CD4-positive, alpha-beta T cell treated with Interleukin-6 for 4 hours (primary cell): ENCODE measurements around the gene PPP1R13B.

Source experiments
- DNase-seq: peaks from one replicate; pipeline ENCODE4 v3.0.0-alpha.2; 2020; ENCODE audit warnings: mixed read lengths

Gene PPP1R13B

DNA sequence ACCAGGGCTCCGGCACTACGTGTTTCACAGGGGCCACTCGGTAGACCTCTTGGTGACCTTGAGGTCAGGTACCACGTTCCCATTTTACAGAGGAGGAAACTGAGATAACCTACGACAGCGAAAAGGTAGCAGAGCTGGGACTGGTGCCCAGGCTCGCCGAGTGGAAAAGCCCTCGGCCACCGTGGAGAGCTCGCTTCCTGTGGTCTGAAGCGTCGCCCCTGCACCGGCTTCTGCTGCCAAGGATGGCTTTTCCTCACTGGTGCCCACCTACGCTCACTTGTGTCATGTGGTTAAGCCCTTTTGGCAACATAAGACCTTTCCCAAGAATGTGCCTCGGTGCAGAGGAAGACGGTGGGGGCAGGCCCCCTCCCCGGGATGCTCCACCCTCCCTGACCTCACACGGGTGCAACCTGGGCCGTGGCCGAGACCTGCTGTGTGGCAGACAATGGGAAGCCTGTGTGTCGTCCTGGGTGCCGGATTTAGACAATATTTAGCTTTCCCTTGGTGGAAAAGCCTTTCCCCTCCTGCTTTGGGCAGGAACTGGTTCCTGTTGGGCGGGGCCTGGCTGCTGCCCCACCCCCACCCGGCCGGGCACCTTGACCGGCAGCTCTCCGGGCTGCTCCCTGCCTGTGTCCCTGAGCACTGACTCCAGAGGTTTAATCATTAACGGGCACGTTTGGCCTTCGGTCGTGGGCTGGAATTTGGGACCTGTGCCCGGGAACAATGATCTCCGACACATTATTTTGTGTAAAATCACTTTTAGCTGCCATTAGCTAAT lies 32.4 kb upstream of the PPP1R13B start:
- peak; percentile 27 for DNase-seq

DNA sequence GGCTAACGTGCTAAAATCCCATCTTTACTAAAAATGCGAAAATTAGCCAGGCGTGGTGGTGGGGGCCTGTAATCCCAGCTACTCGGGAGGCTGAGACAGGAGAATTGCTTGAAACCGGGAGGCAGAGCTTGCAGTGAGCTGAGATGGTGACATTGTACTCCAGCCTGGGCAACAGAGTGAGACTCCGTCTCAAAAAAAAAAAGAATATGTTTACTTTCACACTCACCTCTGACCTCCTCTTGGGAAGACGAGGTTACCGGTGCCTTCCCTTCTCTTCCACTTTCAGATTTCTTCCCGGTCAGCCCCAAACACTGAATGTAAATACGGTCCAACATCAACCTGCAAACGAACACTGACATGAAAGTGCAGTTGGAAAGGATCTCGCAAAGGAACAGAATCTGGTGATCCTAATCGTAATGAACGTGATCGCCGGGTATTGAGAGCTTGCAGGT lies 31.8 kb upstream of the PPP1R13B start:
- no peak for DNase-seq

DNA sequence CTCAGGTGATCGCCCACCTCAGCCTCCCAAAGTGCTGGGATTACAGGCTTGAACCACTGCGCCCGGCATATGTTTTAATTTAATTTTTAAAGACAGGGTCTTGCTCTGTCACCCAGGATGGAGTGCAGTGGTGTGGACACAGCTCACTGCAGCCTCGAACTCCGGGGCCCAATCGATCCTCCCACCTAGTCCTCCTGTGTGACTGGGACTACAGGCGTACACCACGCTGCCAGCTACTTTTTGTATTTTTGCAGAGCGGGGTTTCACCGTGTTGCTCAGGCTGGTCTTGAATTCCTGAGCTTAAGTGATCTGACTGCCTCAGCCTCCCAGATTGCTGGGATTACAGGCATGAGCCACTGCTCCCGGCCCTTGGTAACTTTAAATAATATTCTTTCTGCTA lies 30.8 kb upstream of the PPP1R13B start:
- DNase-seq = no peak

DNA sequence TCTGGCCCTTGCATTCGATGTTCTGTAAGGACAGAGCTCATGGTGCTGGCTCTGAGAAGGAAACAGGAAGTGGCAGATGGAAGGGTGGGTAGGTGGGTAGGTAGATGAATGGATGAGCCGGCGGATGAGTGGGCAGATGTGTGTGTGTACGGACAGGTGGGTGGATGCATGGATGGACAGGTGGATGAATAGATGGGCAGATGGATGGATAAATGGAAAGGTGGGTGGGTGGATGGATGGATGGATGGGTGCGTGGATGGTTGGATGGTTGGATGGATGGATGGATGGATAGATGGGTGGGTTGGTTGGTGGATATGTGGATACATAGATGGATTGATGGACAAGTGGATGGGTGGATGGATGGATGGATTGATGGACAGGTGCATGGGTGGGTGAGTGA lies 27.6 kb upstream of the PPP1R13B start:
- no peak for DNase-seq

DNA sequence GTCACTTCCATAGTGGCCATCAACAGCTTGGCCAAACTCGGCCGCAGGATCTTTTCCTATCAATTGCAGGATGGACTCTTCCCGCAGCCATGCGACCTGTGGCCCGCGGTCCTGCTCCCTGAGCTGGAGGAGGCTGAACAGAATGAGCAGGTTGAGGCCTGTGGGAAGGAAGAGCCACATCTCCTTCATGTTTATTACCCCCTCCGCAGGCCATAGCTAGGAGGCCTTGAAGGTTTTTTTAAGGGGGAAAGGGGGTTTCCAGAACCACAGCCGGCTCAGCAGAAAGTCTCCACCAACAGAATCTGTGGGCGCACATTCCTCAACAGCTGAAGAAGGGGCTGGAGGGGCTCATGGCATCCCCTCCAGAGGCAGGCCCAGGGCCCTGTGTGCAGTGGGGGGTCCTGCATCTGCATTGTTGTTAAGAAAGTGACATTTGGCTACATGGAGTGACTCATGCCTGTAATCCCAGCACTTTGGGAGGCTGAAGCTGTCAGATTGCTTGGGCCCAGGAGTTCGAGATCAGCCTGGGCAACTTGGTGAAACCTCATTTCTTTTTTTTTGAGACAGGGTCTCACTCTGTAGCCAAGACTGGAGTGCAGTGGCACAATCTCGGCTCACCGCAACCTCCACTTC lies 25.2 kb upstream of the PPP1R13B start:
- DNase-seq = peak; percentile 8

DNA sequence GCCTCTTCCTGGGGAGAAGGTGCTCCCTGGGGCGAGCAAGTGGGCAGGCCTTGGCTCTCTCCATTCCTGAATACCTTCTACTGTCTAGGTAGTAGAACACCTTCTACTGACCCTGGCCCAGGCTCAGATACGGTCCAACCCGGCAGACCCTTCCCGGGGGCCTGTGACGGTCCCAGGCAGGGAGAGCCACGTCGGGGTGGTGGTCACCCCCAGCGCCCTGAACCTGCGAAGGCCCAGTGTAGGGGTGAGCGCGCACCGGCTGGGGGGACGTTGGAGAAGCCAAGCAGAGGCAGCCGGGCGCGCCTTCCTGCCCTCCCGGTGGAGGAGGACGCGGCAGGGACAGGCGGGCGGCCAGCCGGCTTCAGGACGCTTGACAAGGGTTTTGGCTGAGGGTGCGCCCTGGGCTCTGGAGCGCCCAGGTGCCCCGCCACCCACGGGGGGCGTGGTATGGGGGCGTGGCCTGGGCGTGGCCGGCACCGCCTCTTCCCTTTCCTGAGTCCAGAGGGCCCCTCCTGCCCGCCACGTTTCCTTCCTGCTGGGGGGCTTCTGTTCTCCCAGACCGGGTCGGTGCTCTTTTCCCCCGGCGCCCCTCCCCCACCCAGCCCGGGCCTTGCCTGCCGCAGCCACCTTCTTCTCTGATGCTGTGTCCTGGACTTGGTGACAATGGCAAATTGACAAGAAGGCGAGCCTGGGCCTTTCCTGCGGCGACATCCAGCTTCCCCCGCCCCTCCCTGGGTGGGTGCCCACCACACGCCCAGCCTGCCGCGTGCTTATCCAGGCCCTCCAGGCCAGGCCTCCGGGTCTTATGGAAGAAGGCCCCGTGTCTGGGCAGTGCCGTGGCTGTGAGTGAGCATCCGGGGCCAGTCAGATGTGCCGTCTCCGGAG lies 24.5 kb upstream of the PPP1R13B start:
- DNase-seq = peak; percentile 83

DNA sequence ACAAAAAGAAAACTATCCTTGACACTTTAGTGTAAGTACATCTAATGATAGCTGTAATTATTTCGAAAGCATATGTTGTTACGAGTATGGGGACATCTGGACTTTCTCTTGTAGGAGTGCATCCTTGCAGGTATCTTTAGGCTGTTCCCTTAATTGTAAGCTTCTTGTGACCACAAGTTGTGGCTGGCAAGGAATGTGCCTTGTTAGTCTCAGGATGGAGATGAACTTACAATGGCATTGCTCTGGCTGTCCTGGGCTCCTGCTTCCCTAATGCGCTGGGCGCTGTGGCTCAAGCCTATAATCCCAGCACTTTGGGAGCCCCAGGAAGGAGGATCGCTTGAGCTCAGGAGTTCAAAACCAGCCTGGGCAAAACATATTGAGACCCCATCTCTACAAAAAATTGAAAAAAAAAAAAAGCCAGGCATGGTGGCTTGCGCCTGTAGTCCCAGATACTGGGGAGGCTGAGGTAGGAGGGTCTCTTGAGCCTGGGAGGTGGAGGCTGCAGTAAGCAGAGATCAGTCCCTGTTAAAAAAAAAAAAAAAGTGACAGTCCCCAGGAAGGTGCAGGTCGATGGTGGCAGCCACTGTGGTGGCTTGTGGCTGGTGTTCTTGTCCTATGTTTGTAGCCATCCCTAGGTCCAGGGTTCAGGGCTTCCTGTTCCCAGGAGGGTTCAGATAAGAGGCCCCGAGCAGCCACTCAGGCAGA lies 23.7 kb upstream of the PPP1R13B start:
- DNase-seq = no peak

DNA sequence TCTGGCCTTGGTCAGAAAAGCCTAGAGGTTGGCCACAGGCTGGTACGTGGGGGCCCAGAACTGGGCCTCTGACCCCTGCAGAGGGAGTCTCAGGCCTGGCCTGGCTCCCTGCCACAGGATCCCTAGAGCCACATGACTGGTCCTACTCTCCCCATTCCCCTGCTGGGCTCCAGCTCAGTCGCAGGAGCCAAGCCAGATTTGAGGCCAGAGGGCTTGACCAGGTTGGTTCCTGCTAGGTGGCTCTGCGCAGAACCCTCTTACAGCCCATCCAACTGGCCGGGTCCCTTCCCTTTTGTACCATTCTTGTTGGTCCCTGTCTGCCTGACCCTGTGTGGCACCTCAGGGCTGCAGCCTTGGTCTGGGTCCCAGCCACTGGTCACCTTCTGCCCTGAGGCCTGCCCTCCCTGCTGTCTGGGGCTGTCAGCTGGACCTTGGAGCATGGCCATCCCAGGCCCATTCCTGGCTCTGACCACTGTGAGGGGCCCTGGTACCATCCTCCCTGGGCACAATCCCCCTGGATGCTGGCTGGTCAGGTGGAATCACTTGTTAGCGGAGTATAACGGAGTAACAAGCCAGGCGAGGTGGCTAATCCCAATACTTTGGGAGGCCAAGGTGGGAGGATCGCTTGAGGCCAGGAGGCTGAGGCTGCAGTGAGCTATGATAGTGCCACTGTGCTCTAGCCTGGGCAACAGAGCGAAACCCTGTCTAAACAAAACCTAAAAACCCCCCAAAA lies 22.9 kb upstream of the PPP1R13B start:
- no peak for DNase-seq

DNA sequence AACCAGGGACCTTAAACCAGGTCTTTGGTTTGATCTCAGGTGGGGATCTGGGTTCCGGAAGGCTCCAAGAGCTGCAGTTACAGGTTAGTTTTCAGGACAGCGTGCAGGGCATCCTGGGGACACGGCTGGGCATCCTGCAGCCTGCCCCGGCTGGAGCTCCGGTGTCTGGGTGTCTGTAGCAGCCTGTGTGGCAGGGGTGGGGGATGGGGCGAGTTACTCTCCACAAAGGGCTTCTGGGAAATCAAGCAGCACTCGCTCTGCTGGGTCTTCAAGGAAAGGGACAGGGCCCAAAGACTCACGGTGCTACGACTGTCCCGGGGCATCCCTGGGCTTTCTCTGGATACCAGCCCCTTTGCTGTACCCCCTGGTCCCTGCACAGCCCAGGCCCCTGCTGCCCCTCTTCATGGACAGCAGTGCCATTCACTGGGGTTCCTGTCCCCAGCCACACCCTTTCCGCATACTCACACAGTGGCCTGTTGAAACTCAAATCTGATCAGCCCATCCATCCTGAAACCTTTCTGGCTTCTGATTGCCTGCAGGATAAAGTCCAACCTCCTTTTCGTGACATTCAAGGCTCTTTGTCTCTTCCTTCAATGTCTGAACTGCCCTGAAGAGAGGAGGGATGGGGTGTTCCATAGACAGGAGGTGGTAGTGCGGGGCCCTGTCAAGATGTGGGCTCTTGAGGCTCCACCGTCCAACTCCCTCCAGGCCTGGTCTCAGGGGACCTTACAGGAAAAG lies 22.2 kb upstream of the PPP1R13B start:
- no peak for DNase-seq

DNA sequence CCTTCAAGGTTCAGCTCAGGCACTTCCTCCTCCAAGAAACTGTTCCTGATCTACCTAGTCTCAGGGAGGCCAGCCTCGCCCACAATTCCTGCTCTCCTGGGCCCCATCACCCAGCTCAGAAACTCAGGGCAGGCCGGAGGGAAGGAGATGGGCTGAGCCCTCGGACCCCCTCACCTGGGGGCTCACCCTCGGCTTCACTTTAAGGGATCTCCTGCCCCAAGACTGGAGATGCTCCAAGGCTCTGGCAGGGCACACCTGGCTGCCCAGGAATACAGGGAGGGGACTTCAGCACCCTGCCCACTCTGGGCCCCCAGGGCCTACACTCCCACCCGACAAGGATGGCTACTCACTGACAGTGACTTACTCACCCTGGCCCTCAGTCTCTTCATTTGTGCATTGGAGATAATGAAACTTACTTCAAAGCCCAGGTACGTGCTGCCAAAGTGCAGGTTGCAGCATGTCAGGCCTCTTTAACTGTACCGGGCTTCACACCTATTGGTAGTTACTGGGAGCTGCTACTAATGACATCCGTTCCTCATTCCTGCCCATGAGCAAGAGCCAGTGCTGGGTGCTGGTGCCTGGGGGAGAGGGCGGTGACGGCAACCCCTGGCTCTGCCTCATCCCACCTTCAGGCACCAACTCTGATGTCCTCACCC lies 21.0 kb upstream of the PPP1R13B start:
- no peak for DNase-seq

DNA sequence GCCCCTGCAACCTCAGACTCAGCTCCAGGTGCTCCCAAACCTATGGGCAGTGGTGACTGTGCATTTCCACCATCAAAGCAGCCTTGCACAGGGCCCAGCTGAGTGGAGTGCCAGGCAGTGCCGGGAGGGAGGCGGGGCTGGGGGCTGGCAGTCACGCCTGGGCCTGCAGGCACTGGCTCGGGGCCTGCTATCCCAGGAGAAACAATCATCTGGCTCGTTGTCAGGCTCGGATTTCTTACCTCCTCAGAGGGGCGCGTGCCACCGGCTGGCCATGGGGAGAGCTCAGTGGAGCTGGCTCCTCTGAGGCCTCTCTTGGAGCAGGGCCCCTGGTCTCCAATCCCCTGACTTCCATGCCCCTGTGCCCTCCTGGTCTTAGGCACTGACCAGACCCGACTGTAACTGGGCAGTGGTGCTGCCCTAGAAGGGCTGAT lies 20.2 kb upstream of the PPP1R13B start:
- no peak for DNase-seq

DNA sequence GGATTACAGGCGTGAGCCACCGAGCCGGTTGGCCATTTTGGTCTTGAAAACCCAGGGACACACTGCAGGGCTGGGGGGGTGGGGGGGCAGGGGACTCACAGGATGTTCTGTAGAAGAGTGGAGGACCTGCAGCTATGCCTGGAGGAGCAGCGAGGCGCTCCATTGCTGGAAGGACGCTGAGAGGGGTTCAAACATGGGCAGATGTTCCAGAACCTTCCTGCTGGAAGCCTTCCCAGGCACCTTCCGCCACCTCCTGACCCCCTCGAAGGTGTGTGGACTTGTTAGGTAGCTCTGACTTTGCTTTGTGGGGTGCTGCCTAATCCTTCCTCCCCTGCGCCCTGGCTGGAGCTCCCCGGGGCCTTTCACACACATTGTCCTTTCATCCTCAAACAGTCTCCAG lies 19.6 kb upstream of the PPP1R13B start:
- DNase-seq = no peak

DNA sequence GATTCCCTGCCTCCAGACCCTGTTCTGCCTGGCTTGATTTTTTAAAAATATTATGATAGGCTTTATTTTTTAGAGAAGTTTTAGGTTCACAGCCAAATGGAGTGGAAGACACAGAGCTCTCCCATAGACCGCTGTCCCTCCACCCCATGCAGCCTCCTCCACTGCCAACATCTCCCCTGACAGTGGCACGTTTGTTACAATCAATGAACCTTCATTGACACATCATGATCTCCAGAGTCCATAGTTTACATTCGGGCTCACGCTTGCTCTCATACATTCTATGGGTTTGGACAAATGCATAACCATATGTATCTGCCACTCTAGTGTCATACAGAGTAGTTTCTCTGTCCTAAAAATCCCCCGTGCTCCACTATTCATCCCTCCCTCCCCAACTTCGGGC lies 15.9 kb upstream of the PPP1R13B start:
- DNase-seq = no peak

DNA sequence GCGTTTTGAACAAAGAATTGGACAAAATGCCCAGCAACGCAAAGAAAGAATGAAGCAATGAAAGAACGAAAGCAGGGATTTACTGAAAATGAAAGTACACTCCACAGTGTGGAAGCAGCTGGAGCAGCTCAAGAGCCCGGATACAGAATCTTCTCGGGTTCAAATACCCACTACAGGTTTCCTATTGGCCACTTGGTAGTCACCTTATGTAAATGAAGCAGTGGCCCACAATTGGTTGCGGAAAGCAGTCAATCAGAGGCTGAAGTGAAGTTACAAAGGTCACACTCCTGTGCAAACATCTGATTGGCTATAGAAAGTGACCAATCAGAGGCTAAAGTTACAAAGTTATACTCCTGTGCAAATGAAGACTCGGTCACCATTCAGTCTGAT lies 15.0 kb upstream of the PPP1R13B start:
- no peak for DNase-seq

DNA sequence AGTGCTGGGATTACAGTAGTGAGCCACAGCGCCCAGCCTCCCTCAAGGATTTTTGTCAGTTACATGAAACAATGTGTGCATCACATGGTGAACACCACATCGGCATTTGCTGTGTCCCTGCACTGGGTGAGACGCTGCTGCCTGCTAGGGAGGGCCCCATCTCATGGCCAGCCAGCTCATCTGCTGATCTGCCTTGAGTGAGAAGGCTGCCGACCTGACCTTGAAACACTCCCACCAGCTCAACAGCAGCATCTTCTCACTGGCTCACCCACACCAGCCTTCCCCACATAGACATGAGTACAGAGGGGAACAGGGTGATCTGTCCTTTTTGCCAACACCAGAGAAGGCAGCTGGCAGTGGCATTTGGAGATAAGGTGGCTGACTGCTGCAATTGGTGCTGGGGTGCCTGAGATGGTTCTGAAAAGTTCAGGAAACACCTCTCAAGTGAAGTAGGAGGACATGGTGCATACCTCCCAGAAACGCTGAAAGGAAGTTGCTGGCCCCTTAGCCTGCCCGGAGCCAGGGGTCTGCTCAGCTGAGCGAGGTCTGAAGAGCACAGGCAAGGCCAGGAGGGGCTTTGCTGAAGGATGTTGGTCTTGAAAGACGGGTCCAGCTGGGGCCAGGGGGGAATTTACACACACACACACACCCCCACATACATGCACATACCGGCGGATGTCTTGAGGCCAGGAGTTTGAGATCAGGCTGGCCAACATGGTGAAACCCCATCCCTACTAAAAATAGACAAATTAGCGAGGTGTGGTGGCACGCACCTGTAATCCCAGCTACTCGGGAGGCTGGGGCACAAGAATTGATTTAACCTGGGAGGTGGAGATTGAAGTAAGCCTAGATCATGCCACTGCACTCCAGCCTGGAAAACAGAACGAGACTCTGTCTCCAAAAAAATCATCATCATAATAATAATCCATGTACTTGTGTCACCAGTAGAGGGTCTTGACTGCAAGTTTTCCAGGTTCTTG lies 14.3 kb upstream of the PPP1R13B start:
- DNase-seq = no peak

DNA sequence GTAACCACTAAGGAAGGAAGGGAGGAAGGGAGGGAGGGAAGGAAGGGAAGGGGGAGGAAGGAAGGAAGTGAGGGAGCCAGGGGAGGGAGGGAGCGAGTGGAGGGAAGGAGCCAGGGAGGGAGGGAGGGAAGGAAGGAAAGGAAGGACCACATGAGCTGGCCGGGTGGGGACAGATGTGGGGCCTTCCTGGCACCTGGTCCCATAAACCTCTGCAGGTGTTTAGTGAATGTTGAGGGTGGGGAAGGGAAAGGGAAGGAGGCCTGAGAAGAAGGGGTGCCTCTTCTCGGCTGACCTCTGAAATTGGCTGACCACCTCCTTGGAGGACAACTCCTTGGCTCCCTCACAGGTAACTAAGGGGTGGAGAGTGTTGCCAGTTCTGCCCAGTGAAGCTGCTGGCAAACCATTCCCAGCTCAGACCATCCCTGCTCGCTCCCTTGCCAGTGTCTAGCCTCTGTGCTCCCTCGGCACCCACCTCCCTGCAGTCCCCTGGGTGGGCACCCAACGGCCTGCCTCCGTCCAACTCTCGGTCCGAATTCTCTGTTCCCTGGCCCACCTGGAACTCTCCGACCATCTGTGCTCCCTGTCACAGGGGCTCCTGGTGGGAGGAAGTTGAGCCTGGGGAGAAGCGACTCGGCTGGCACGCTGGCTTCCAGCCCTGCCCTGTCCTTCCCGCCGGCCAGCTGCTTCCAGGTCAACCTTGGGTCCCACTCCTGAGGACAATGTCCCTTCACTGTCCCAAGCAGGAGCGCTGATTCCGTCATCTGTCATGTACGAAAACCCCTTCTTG lies 12.2 kb upstream of the PPP1R13B start:
- no peak for DNase-seq

DNA sequence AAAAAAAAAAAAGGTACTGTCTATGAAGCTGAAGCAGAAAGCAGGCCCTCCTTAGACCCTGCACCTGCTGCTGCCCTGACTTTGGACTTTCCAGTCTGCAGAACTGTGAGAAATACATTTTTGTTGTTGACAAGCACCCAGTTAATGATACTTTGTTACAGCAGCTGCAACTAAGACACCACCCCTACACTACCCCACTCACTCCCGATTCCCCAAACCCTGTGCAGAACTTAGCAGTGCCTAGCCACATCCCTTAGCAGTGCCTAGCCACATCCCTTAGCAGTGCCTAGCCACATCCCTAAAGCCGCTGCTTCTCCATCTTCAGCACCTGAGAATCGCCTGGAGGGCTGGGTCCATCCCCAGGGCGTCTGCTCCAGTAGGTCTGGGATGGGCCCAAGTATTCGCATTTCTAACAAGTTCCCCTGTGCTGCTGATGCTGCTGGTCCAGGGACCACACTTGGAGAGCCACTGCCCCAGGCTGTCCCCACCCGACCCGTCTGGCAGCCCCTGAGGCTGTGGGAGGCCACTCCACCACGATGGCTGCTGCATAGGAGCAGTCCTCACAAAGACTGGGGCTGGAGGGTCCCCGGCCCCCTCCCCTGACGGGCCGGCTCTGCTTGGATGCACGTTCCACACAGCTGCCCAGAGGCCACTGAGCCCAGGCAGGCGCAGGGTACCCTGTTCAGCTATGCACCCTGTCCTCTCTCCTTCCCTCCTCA lies 10.8 kb upstream of the PPP1R13B start:
- no peak for DNase-seq

DNA sequence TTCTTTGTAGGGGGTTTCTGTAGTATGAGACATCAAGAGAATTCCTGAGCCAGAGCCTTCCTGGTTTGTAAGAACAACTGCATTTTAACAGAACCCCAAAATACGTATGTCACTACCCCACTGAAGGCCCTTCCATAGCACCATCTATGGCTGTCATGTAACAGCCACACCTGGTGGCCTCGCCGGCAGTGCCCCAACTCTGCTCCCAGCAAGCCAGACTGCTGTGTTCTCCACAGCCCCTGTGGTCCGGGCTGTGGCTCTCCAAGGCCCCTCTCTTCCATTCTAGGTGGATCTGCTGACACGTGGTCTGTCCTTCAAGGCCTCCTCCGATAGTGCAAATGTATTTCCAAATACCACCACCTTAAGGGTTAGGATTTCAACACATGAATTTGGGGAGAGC lies 9.9 kb upstream of the PPP1R13B start:
- DNase-seq = no peak
